ENCODE data around the gene STXBP3.

The STXBP3 gene

DNA sequence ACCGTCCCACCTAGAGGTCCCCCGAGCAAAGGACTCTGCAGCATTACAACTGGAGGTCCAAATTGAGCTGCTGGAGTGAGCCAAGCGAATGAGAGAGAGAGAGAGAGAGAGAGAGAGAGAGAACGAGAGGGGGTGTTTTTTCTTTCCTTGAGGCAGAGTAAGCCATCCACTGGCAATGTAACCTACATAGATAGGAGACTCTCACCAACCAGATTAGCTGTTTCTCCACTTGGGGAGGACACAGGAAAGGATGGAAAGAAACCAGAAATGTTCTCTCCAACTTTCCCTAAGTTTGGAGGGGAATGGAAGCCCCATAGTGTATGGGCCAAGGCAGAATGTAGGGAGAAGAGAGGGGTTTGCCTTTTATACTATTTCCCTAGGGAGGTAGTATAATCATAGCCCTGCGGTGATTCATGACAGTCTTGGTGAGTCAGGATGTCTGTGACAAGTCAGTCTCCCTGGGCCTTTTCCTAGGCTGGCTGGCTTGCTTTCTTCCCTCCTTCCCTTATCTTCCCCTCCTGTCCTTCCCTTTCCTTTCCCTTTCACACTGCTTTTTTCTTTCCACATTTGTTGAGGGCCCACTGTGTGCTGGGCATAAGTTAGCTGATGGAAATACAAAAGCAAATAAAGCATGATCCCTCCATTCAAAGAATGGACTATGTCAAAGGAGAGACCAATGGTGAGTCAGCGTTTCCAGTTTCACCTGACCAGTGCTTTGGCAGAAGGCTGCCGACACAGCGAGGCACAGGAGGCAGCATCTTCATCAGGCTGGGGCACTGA lies 26.6 kb upstream of the STXBP3 start:
- TF ChIP-seq CTCF (IDR thresholded peaks at IDR 0.05), result no peak
- no peak for TF ChIP-seq ZFX (IDR thresholded peaks at IDR 0.05; ENCODE audit: borderline replicate concordance)
- no peak overlapping the region for H3K27ac ChIP-seq

- no peak overlapping the region for H3K27ac ChIP-seq
- TF ChIP-seq ZFX (IDR thresholded peaks at IDR 0.05; ENCODE audit: borderline replicate concordance), result no peak
- no peak for TF ChIP-seq CTCF (IDR thresholded peaks at IDR 0.05)
Observed at GRCh38 chr1:108722292-108722691, 24.2 kb upstream of the STXBP3 start.

- no peak overlapping the region for H3K27ac ChIP-seq
- TF ChIP-seq CTCF (IDR thresholded peaks at IDR 0.05) (no peak), ZFX (IDR thresholded peaks at IDR 0.05; ENCODE audit: borderline replicate concordance) (no peak)
Observed at GRCh38 chr1:108725906-108726305, 20.6 kb upstream of the STXBP3 start.

GRCh38 chr1:108728327-108728923 lies 18.0 kb upstream of the STXBP3 start:
- no peak overlapping the region for H3K27ac ChIP-seq
- TF ChIP-seq CTCF (IDR thresholded peaks at IDR 0.05) (no peak), ZFX (IDR thresholded peaks at IDR 0.05; ENCODE audit: borderline replicate concordance) (no peak)

DNA sequence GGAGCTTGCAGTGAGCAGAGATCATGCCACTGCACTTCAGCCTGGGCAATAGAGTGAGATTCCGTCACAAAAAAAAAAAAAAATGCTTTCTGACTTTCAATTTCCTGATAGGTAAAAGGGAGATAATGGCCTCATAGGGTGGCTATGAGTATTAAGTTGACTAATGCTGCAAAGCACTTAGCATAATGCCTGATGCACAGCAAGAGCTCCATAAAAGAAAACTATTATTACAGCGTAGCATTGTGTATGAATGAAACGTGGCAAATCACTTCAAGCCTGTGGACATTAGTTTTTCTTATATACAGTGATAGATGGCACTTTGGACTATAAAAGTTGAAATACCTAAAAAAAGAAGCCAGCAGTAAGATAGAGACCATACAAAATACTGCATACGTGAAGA lies 17.0 kb upstream of the STXBP3 start:
- TF ChIP-seq ZFX (IDR thresholded peaks at IDR 0.05; ENCODE audit: borderline replicate concordance) (no peak), CTCF (IDR thresholded peaks at IDR 0.05) (no peak)
- H3K27ac ChIP-seq, result no peak overlapping the region

GRCh38 chr1:108732398-108732797 lies 14.1 kb upstream of the STXBP3 start:
- no peak for TF ChIP-seq CTCF (IDR thresholded peaks at IDR 0.05)
- TF ChIP-seq ZFX (IDR thresholded peaks at IDR 0.05; ENCODE audit: borderline replicate concordance), result no peak
- no peak overlapping the region for H3K27ac ChIP-seq

DNA sequence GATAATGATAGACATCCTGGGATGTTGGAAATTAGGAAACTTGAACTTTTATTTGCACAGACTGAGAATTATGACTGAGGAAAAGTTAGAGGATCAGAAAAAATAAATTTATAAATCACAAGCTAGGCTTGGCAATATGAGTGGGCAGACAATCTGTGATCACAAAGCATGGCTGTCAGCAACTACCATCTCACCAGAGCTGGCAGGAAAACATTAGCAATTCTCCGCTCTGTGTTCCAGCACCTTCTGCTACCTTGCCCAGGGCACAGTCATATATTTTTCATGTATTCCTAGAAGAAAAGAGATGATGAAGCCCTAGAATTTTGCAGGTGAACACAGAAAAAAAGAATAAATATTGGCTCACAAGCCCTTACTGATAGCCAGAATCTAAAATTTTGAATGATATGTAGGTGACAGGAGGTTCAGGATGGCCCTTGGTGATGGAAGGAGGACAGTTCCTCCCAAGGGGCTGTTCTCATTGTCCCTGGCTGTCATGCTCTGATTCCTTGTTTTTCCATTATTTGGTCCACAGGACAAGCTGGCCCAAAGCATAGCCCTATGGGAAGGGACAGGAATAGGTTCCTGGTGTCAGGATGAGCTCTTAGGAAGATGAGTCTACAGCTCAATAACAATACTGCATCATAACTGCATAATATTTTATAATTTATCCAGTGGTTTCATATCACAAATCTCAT lies 12.2 kb upstream of the STXBP3 start:
- no peak overlapping the region for H3K27ac ChIP-seq
- TF ChIP-seq CTCF (IDR thresholded peaks at IDR 0.05) (no peak), ZFX (IDR thresholded peaks at IDR 0.05; ENCODE audit: borderline replicate concordance) (no peak)
